Astrocyte (in vitro differentiated cells and primary cell): ENCODE results near the gene RCN2.

Source experiments
- EZH2 ChIP-seq: IDR thresholded peaks from 2 replicates; pipeline ENCODE4 v1.6.1; 2012; ENCODE audit warnings: mild to moderate bottlenecking, low read length, inconsistent platforms; ENCODE audit not compliant: insufficient read depth
- TF ChIP-seq, protein P1 (sequence below): IDR thresholded peaks from 2 replicates; pipeline ENCODE4 v1.5.1; 2011; ENCODE audit warnings: low read depth, mild to moderate bottlenecking, inconsistent platforms, low read length, moderate library complexity; ENCODE audit not compliant: insufficient read depth

DNA sequence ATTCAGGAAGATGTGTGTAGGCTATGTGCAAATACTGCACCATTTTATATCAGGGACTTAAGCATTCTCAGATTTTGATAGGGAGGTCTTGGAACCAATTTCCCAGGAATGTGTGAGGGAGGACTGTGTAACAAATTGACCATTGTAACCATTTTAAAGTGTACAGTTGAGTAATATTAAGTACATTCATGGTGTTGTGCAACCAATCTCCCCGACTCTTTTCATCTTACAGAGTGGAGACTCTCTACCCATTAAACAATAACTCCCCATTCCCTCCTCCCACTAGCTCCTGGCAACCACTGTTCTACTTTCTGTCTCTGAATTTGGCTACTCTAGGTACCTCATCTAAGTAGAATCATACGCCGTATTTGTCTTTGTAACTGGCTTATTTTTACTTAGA lies 5.1 kb downstream of the RCN2 start:
- TF ChIP-seq, protein P1, sequence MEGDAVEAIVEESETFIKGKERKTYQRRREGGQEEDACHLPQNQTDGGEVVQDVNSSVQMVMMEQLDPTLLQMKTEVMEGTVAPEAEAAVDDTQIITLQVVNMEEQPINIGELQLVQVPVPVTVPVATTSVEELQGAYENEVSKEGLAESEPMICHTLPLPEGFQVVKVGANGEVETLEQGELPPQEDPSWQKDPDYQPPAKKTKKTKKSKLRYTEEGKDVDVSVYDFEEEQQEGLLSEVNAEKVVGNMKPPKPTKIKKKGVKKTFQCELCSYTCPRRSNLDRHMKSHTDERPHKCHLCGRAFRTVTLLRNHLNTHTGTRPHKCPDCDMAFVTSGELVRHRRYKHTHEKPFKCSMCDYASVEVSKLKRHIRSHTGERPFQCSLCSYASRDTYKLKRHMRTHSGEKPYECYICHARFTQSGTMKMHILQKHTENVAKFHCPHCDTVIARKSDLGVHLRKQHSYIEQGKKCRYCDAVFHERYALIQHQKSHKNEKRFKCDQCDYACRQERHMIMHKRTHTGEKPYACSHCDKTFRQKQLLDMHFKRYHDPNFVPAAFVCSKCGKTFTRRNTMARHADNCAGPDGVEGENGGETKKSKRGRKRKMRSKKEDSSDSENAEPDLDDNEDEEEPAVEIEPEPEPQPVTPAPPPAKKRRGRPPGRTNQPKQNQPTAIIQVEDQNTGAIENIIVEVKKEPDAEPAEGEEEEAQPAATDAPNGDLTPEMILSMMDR = no peak
- TF ChIP-seq EZH2 = no peak
